ENCODE data around the gene NPIPB8.
"Not testable (repeated sequence)": the region's sequence is repeated elsewhere in the genome, so short reads cannot be mapped to it uniquely, and the experiment has no call there.

The NPIPB8 gene

GRCh38 chr16:28623172-28623711 is 14.6 kb upstream of the NPIPB8 start:
- peak; percentile 5 to 41 for DNase-seq (ENCODE audit: low read depth in 2 of 2, low spot score in 1 of 2)

GRCh38 chr16:28630905-28631304 is 7.0 kb upstream of the NPIPB8 start:
- not testable (repeated sequence) for DNase-seq (ENCODE audit: low read depth in 2 of 2, low spot score in 1 of 2)

GRCh38 chr16:28636093-28636823 is 1.6 kb upstream of the NPIPB8 start:
- DNase-seq (ENCODE audit: low read depth in 2 of 2, low spot score in 1 of 2): not testable (repeated sequence)

GRCh38 chr16:28638359-28638758 is 494 bp downstream of the NPIPB8 start:
- DNase-seq (ENCODE audit: low read depth in 2 of 2, low spot score in 1 of 2): not testable (repeated sequence)

- DNase-seq (ENCODE audit: low read depth in 2 of 2, low spot score in 1 of 2): not testable (repeated sequence)
These were observed 2.1 kb downstream of the NPIPB8 start for GRCh38 chr16:28639959-28640358.

GRCh38 chr16:28666264-28666663 is 28.4 kb downstream of the NPIPB8 start:
- not testable (repeated sequence) for DNase-seq (ENCODE audit: low read depth in 2 of 2, low spot score in 1 of 2)

- DNase-seq (ENCODE audit: low read depth in 2 of 2, low spot score in 1 of 2): not testable (repeated sequence)
These were observed 29.6 kb downstream of the NPIPB8 start for GRCh38 chr16:28667480-28667879.

- DNase-seq (ENCODE audit: low read depth in 2 of 2, low spot score in 1 of 2): not testable (repeated sequence)
These were observed 30.3 kb downstream of the NPIPB8 start for GRCh38 chr16:28668199-28668598.

- DNase-seq (ENCODE audit: low read depth in 2 of 2, low spot score in 1 of 2): not testable (repeated sequence)
These were observed 50.6 kb downstream of the NPIPB8 start for GRCh38 chr16:28688327-28688952.

- not testable (repeated sequence) for DNase-seq (ENCODE audit: low read depth in 2 of 2, low spot score in 1 of 2)
These were observed 51.6 kb downstream of the NPIPB8 start for GRCh38 chr16:28689425-28689824.

GRCh38 chr16:28691722-28692121 is 53.9 kb downstream of the NPIPB8 start:
- not testable (repeated sequence) for DNase-seq (ENCODE audit: low read depth in 2 of 2, low spot score in 1 of 2)

- DNase-seq (ENCODE audit: low read depth in 2 of 2, low spot score in 1 of 2): not testable (repeated sequence)
These were observed 55.5 kb downstream of the NPIPB8 start for GRCh38 chr16:28693257-28693950.

- DNase-seq (ENCODE audit: low read depth in 2 of 2, low spot score in 1 of 2): not testable (repeated sequence)
These were observed 61.9 kb downstream of the NPIPB8 start for GRCh38 chr16:28699792-28700191.

GRCh38 chr16:28700349-28700748 is 62.5 kb downstream of the NPIPB8 start:
- not testable (repeated sequence) for DNase-seq (ENCODE audit: low read depth in 2 of 2, low spot score in 1 of 2)

GRCh38 chr16:28701384-28701783 is 63.5 kb downstream of the NPIPB8 start:
- not testable (repeated sequence) for DNase-seq (ENCODE audit: low read depth in 2 of 2, low spot score in 1 of 2)

GRCh38 chr16:28704246-28704645 is 66.4 kb downstream of the NPIPB8 start:
- not testable (repeated sequence) for DNase-seq (ENCODE audit: low read depth in 2 of 2, low spot score in 1 of 2)

All from stimulated activated CD8-positive, alpha-beta memory T cell treated with anti-CD3 and anti-CD28 coated beads, Interleukin-4, amount 100 ng/mL, for 4 hours (primary cell).